CD4-positive, alpha-beta T cell treated with Interleukin-2 at 100 ng/mL for 4 hours (primary cell): ENCODE measurements around the gene POLA2.
"Not testable (repeated sequence)": the region's sequence is repeated elsewhere in the genome, so short reads cannot be mapped to it uniquely, and the experiment has no call there.

ENCODE experiments used
- DNase-seq: peaks from one replicate; pipeline ENCODE4 v3.0.0-alpha.2; 2020; ENCODE audit warnings: low spot score

POLA2 gene, protein sequence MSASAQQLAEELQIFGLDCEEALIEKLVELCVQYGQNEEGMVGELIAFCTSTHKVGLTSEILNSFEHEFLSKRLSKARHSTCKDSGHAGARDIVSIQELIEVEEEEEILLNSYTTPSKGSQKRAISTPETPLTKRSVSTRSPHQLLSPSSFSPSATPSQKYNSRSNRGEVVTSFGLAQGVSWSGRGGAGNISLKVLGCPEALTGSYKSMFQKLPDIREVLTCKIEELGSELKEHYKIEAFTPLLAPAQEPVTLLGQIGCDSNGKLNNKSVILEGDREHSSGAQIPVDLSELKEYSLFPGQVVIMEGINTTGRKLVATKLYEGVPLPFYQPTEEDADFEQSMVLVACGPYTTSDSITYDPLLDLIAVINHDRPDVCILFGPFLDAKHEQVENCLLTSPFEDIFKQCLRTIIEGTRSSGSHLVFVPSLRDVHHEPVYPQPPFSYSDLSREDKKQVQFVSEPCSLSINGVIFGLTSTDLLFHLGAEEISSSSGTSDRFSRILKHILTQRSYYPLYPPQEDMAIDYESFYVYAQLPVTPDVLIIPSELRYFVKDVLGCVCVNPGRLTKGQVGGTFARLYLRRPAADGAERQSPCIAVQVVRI

DNA sequence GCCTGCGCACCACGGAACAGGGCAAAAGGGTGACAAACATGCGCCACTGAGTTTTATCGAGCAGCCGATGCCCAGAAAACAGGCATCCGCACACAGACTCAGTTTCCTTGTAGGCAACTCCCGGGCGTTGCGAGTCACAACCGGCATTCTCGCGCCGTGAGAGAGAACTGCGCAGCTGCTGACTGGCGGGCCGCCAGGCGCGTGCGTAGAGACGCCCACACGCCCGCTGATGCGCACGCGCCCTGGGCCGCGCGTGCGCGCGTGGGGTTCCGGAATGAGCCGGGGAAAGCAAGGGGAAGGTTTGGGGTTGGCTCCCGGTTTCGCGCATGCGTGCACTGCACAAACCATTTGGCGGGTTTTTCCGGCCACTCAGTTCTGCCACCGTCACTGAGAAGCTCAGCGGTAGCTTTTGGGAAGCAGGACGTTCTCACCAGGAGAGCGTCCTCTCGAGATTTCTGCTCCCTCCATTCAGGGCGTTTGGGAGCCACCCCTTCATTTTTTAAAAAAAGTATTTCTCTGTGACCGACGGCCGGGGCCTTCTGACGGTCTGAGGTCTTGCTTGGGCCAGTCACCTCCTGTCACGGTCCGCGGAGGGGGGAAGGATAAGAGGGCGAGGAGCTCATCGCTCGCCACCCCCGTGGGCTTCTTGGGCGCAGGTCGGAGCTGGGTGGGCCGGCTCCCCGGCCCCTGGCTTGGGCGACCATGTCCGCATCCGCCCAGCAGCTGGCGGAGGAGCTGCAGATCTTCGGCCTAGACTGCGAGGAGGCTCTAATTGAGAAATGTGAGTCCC is at the start of gene POLA2:
TSS of gene POLA2 (plus strand) at position 372 of the 790 bp plus-strand sequence. CDS start at position 703, 331 bp downstream.
- peak; percentile 96 for DNase-seq

DNA sequence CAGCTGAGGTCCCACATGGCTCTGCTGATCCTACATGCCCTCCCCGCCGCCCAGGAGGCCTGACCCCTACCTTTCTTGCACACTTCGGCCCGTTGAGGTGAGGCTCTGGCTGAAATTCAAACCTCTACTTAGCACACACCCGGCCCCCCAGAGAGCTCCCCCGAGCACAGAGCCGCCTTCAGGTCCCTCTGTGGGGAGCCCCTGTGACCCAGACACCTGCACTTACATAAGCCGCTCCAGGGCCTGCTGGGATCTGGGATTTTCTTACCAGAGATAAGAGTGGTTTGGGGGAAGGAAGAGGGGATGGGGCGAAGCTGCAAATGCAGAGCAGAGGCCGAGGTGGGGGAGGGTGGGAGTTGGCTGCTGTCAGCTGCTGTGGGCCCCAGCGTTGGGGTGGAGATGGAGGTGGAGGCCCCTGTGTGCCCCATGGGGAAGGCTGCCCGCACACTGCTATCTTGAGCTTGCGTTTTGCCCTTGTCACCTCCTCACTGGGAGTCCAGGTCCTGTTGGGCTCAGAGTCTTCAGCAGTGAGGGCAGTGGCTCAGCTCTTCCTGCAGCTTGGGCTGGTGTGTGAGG is 49.4 kb upstream of the POLA2 start:
- no peak for DNase-seq

DNA sequence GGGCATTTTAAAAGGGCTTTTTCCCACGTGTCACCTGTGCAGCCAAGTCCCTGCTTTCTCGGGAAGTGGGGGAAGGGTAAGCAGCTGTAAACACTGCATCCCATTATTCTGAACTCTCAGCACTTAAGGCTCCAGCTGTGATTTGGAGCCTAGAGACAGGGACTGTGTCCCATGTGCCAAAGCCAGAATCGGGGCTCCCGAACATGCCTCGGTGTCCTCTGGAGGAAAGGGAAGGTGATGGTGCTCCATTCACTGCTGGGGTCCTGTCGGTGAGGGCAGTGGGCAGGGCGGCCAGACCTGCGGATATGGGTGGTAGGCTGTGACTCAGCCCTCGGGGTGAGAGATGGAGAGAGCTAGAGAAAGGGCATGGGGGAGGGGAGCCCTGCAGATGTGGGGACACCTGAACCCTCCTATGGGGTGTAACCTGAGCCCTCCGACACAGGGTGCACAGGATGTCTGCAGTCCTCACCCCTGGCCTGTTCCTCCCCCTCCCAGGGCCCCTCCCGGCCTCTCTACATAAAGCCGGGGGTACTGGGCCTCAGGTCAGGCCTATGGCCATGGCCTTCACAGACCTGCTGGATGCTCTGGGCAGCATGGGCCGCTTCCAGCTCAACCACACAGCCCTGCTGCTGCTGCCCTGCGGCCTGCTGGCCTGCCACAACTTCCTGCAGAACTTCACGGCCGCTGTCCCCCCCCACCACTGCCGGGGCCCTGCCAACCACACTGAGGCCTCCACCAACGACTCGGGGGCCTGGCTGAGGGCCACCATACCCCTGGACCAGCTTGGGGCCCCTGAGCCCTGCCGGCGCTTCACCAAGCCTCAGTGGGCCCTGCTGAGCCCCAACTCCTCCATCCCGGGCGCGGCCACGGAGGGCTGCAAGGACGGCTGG is 48.2 kb upstream of the POLA2 start:
- peak; percentile 9 for DNase-seq

DNA sequence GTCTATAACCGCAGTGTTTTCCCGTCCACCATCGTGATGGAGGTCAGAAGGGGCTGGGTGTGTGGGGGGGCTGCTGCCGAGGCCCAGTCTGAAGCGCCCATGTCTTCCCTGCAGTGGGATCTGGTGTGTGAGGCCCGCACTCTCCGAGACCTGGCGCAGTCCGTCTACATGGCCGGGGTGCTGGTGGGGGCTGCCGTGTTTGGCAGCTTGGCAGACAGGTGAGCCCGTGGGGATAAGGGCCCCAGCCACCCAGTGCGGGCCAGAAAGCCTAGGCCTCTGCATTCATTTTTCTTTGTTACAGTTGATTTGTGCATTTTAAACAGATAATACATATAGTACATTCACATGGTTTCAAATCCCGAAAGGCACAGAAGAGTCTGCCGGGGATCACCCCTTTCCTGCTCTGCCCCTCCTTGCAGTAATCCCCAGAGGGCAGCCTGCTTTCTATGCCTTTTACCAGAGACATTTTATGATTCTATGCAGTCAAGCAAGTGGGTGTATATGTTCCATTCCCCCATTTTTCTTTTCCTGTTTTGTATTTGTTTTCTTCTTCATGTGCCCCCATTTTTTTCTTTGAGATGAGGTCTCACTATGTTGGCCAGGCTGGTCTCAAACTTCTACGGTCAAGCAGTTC is 47.4 kb upstream of the POLA2 start:
- no peak for DNase-seq

DNA sequence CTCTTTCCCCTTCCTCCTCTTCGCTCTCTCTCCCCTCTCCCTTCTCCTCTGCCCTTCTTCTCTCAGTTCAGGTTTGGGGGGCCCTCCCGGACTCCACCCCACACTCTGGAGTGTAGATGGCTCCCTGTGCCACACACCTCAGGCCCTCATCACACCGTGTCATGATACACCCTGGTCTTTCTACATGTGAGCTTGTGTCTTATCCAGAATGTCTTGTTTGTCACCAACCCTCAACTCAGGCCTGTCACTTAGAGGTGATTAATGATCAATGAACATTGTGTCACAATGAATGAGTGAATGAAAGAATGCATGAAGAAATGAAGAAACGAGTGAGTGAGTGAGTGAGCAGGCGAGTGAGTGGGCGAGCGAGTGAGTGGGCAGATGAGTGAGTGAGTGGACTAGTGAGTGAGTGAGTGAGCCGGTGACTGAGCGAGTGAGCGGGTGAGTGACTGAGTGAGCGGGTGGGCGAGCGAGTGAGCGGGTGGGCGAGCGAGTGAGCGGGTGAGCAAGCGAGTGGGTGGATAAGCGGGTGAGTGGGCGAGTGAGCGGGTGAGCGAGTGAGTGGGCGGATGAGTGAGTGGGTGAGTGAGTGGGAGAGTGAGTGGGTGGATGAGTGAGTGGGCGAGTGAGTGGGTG is 46.2 kb upstream of the POLA2 start:
- no peak for DNase-seq

DNA sequence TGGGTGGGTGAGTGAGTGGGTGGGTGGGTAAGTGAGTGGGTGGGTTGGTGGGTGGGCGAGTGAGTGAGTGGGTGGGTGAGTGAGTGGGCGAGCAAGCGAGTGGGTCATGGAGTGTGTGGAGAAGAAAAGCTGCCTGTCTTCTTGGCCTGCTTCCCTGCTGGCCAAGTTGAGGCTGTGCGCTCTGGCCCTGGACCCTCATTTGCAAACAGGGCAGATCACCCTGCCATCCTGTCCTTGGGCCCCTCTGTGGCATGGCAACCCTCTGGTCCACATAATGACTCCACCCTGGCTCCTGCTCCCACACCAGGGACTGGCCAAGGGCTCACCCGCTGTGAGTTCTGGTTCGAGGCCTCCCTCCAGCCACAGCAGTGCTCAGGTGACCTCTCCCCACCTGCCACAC is 44.9 kb upstream of the POLA2 start:
- no peak for DNase-seq

DNA sequence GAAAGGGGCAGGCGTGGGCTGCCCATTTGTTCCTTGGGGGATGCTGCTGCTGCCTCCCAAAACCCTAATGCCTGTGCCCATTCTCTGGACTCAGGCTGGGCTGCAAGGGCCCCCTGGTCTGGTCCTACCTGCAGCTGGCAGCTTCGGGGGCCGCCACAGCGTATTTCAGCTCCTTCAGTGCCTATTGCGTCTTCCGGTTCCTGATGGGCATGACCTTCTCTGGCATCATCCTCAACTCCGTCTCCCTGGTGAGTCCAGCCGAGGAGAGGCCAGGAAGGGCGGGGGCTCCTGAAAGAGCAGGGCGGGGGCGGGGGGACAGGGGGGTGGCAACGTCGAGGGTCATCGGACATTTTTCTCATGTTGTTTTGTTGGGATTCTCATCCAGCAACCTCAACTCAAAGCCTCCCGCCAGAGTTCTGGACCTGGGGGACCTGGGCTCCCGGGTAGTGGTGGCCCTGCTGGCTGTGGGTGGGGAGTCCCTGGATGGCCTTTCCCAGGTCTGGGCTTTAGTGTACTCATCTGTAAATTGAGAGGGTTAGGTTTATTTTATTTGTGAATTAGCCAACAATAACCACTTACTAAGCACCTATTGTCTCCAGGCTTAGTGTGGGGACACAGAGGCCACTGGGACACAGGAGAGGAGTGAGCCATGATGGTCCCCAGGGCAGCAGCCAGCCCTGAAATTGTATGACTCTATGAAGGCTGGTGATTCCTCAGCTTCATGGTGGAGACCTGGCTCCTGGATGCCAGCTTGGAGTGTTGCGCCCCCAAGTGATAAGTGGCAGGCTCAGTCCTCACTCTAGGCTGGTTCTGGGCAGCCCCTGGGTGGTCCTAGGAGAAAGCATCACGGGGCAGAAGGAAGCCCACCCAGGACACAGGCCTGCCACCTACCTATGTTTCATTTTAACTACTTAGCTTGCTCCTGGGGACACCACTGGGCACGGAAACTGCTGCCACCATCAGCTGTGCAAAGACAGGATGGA is 44.0 kb upstream of the POLA2 start:
- DNase-seq: no peak

DNA sequence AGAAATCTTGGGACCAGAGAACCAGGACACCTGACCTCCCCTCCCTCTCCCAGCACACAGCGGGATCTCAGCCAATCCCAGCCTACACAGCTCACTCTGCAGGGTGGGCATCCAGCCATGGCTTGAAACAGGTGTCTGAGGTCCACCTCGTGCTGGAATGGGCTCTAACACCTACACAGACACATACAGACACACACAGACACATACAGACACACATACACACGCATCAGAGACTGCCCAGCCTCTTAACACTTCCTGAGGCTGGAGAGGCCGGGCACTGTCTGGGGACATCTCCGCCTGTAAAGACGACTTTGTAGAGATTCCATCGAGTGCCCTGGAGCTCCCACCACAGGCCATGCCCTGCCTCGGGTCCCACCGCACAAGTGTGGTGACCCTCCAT is 43.3 kb upstream of the POLA2 start:
- no peak for DNase-seq

DNA sequence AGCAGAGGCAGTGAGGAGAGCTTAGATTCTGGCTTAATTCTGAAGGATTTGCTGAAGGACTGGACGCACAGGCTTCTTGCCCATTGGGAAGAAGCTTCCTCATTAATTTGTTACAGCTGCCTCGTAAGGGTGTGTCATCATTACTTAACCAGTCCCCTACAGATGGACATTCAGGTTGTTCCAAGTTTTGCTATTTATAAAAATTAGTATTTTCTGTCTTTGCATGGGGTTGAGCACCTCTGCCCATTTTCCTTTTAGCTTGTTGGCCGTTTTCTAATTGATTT is 41.9 kb upstream of the POLA2 start:
- no peak for DNase-seq

DNA sequence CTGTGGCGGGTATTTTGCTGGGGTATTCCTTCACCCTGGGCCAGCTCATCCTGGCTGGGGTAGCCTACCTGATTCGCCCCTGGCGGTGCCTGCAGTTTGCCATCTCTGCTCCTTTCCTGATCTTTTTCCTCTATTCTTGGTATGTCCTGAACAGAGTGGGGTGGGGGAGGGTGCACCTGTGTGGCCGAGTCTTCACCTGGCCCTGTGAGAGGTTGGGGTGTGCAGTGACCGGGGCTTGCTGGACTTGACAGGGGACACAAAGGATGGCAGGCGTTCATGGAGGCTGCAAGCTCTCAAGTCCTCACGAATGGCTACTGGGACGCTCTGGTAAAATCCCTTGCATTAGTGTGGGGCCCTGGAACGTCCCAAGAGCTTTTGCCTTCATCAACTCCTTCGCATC is 40.7 kb upstream of the POLA2 start:
- DNase-seq: no peak

DNA sequence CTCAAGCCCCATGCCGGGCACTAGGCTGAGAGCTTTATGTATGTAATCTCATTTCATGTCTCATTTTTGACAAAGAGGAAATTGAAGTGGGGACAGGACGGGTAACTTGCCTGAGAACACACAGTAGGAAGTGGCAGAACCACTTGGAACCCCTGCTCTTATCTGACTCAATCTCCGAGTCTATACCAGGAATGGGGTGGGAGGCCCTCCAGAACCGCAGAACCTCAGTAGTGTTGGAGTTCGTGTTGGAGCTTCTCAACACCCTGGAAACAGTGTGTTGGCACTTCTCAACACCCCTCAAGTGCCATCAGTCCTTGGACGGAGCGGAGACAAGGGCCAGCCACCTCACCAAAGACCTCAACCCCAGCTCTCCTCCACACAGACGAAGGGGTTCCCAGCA is 38.8 kb upstream of the POLA2 start:
- no peak for DNase-seq

DNA sequence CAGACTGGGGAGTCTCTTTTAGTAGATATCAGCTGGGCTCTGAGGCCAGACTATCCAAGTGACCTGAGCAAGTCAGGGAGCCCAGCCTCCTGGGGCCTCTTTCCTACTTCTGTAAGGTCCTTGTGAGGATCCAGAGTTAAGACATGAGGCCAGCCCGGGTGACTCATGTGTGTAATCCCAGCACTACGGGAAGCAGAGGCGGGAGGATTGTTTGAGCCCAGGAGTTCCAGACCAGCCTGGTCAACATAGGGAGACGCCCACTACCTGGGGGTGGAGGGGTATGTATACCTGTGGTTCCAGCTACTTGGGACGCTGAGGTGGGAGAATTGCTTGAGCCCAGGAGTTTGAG is 36.9 kb upstream of the POLA2 start:
- DNase-seq: no peak

DNA sequence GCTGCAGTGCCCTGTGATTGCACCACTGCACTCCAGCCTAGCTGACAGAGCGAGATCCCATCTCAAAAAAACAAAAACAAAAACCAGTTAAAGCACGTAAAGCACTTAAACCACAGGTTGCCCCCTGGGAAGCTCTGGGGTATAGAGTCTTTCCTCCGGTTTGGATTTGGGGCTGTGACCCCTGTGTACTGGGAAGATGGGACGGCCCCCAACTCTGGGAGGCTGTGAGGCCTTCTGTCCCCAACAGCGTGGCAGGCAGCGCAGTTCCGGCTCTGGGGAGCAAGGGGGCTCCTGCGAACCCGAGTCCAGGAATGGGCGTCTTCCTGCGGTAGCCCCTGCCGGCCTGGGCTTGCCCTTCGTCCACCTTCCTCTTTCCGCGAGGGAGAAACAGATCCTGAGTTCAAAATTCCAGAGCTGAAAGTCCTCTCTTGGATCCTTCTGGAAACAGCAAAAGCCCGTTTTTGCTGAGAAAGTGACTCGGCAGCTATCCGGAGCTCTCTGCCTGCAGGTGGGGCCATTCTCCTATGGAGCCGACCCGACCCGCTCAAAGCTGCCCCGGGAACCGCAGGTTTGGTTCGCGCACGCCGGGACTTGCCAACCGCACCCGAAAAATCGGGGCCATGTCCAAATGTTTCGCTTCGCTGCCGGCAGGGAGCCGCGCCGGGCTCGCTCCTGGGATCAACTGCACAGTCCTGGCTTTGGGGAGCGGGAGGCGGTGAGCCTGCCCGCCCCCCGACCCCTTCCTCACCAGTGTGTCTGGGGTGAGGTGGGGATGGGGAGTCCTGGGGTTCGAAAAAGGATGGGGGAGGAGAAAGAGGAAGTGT is 36.3 kb upstream of the POLA2 start:
- peak; percentile 50 for DNase-seq

DNA sequence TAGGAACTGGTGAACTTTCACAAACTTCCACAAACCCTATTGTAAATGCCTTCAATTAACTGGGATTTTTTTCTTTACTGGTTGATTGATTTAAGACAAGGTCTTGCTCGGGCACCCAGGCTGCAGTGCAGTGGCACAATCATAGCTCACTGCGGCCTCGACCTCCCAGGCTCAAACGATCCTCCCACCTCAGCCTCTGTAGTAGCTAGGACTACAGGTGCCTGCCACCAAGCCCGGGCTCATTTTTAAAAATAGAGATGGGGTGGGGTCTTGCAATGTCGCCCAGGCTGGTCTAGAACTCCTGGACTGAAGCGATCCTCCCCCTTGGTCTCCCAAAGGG is 35.7 kb upstream of the POLA2 start:
- DNase-seq: no peak

DNA sequence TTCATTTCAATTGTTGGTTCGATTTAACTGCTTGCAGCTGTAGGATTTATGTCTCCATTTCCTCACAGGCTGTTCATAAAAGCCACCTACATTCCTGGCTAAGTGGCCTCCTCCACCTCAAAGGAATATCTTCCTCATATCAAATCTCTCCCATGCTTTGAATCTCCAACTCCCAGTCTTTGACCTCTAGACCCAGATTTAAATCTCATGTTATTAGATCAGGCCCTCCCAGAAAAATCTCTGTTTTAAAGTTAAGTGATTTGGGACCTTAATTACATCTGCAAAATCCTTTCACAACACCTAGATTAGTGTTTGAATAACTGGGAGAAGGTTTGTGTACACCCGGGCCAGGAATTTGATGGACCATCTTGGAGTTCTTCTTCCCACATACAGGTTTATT is 33.9 kb upstream of the POLA2 start:
- no peak for DNase-seq

DNA sequence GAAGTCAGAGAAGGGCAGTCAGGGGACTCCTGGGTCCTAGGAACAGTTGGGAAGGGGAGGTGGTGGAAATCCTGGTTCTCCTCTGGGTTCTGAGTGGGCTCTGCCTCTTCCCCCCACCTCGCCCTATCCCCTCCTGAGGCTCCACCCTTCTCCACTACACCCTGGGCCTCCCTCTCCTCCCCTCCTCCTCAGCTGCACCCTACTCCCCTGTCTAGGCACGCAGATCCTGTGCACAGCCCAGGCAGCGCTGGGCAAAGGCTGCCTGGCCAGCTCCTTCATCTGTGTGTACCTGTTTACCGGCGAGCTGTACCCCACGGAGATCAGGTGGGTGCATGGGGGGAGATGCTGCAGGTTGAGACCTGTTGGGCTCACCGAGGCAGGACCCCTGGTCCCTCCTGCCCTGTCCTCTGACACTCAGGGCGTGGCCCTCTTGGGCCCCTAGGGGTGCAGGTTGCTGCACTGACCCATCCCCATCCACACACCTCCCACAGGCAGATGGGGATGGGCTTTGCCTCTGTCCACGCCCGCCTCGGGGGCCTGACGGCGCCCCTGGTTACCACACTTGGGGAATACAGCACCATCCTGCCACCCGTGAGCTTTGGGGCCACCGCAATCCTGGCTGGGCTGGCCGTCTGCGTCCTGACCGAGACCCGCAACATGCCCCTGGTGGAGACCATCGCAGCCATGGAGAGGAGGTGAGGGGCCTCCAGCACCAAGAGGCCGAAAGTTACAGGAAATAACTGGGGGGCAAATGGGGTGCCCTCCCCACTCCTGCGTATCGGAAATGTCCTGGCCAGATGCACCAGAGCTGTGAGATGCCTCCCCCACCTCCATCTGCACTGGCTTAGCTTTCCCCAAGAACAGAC is 25.3 kb upstream of the POLA2 start:
- no peak for DNase-seq

DNA sequence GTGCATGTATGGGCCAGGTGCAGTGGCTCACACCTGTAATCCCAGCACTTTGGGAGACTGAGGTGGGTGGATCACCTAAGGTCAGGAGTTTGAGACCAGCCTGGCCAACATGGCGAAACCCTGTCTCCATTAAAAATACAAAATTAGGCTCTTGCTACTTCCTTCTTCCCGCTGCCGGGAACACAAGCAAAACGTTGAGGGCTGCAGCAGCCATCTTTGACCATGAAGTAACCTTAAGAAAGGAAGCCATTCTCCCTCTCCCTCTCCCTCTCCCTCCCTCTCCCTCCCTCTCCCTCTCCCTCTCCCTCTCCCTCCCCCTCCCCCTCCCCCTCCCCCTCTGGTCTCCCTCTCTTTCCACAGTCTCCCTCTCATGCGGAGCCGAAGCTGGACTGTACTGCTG is 23.5 kb upstream of the POLA2 start:
- DNase-seq: not testable (repeated sequence)

DNA sequence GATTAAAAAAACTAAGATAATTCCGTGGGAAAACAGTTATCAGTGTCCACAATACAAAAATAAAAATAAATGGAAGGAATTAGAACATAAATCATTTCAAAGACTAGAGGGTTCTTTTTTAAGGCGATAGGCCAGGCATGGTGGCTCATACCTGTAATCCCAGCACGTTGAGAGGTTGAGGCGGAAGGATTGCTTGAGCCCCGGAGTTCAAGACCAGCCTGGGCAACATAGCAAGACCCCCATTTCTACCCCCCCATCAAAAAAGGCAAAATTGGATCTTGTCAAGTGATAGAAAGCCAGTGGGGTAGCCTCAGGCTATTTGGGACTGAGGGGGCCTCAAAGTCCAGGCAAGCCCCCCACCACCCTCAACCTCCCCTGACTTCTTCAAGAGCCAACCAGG is 20.6 kb upstream of the POLA2 start:
- DNase-seq: no peak
